DMS153 treated with DMSO at 0.1 percent for 48 hours (cell line): ENCODE data around the gene SOX15.

ENCODE experiments used
- DNase-seq: peaks from one replicate; lab custom pipeline; 2025; ENCODE audit not compliant: unreplicated experiment; lab: John Stamatoyannopoulos, UW

The SOX15 gene

GRCh38 chr17:7559320-7560171, 30.3 kb downstream of the SOX15 start:
- DNase-seq, result no peak

DNA sequence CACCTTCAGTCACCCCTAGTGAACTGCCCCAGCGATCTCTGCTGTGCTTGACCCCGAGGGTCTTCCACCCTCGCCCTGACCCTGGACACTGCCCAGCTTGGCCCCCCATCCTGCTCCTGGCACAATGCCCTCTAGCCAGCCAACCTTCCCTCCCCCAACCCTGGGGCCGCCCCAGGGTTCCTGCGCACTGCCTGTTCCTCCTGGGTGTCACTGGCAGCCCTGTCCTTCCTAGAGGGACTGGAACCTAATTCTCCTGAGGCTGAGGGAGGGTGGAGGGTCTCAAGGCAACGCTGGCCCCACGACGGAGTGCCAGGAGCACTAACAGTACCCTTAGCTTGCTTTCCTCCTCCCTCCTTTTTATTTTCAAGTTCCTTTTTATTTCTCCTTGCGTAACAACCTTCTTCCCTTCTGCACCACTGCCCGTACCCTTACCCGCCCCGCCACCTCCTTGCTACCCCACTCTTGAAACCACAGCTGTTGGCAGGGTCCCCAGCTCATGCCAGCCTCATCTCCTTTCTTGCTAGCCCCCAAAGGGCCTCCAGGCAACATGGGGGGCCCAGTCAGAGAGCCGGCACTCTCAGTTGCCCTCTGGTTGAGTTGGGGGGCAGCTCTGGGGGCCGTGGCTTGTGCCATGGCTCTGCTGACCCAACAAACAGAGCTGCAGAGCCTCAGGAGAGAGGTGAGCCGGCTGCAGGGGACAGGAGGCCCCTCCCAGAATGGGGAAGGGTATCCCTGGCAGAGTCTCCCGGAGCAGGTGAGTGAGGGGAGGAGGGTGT, 31.2 kb downstream of the SOX15 start, which contains the start of gene TNFSF13:
TSS of gene TNFSF13 (plus strand) at position 207 of the 776 bp plus-strand sequence. CDS start at position 497, 290 bp downstream.
- no peak for DNase-seq

- DNase-seq, result peak; percentile 54
Observed at GRCh38 chr17:7557775-7558543, 31.9 kb downstream of the SOX15 start.

DNA sequence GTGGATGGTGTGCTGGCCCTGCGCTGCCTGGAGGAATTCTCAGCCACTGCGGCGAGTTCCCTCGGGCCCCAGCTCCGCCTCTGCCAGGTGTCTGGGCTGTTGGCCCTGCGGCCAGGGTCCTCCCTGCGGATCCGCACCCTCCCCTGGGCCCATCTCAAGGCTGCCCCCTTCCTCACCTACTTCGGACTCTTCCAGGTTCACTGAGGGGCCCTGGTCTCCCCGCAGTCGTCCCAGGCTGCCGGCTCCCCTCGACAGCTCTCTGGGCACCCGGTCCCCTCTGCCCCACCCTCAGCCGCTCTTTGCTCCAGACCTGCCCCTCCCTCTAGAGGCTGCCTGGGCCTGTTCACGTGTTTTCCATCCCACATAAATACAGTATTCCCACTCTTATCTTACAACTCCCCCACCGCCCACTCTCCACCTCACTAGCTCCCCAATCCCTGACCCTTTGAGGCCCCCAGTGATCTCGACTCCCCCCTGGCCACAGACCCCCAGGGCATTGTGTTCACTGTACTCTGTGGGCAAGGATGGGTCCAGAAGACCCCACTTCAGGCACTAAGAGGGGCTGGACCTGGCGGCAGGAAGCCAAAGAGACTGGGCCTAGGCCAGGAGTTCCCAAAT, 32.6 kb downstream of the SOX15 start:
- no peak for DNase-seq

DNA sequence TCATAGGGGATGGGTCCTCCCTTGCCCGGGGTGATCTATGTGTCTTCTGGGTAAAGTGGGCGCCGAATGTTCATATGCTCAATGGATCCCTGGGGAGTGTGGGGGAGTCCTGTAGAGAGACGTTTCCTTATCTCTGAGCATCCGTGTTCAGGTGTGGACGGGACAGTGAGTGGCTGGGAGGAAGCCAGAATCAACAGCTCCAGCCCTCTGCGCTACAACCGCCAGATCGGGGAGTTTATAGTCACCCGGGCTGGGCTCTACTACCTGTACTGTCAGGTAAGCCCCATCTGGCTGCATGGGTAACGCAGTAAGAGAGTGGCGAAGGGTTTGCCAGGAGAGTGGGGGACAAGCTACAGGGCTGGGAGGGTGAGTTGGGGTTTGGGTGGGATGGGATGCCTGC, 33.3 kb downstream of the SOX15 start:
- no peak for DNase-seq

DNA sequence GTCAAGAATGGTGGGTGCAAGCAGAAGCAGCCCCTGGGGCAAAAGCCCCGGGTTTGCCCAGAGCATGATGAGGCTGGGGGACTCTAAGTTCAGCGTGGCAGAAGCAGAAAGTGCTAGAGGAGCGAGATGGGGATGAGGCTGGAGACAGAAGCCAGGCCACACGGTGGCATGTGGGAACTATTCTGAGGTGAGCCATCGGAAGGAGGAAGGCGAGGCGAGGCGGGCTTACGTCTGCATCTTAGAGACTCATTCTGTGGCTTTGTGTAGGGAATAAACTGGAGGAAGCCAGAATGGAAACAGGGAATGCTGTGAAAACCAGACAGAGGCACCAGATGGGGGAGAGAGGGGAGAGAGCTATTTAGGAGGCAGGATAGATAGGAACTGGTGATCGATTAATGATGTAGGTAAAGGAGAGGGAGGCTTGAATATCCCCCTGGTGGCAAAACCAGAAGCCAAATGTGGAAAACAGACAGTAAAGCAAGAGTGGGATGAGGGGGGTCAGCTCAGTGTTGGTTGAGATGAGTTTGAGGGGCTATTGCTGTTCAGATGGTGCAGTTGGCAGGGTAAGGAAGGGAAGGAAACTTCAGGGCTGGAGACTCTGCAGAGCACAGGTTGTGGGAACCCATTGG, 34.5 kb downstream of the SOX15 start:
- no peak for DNase-seq

GRCh38 chr17:7553356-7553755, 36.5 kb downstream of the SOX15 start:
- DNase-seq, result no peak

- no peak for DNase-seq
Observed at GRCh38 chr17:7552621-7553051, 37.3 kb downstream of the SOX15 start.

GRCh38 chr17:7551396-7551795, 38.5 kb downstream of the SOX15 start:
- DNase-seq, result no peak

DNA sequence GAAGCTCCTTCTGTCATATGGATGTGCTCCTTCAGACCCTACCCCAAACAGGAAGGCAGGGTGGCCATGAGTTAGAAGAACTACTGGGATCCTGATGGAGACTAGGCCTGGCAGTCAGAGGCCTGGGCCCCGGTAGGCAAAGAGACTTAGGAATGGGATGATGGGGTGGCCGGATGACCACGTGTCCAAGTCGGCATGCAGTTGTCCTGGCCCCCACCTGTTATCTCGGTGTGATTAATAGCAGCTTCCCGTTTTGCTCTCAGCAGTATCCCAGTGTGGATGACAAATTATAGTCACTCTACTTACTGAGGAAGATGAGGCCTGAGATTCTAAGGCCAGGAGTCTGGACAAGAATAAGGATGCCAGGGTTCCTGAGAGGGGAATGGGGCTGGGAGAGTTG, 39.5 kb downstream of the SOX15 start:
- DNase-seq, result no peak

GRCh38 chr17:7549401-7550055, 40.4 kb downstream of the SOX15 start:
- no peak for DNase-seq

GRCh38 chr17:7548585-7549400, 41.1 kb downstream of the SOX15 start, which contains the start of gene TNFSF12:
TNFSF12 (plus strand) TSS chr17:7549058; CDS start chr17:7549154, 96 bp downstream.
- no peak for DNase-seq

DNA sequence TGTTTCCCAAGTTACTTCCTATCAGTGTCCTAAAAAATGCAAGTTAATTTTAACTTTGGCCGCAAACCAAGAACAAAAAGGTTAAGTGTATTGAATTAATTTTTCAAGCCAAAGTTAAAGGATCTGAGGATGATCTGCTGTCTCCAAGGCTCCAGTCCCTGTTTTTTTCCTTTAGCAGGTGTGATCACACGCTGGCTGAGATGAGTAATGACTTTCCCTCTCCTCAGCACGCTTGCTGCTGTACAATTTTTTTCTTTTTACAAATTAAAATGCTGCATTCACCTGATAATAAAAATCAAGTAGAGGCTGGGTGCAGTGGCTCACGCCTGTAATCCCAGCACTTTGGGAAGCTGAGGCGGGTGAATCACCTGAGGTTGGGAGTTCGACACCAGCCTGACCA, 45.0 kb downstream of the SOX15 start:
- no peak for DNase-seq

GRCh38 chr17:7541074-7541621, 48.7 kb downstream of the SOX15 start:
- DNase-seq, result no peak

GRCh38 chr17:7538891-7539545, 50.9 kb downstream of the SOX15 start:
- no peak for DNase-seq
